H1 (cell line): ENCODE data around the gene ACTR2. TPM values are rescaled to one million over a fixed set of nuclear protein-coding genes. Genes with fewer than 3 reads are reported as not detected.

ENCODE experiments used
- CTCF ChIA-PET: fragments of 300-600 bp; sonication (Branson Sonifier 250); formaldehyde crosslinking; loops from one replicate; lab custom pipeline; 2021; ENCODE audit not compliant: partially characterized antibody; lab: Charles Lee
- POLR2A ChIA-PET: fragments of 300-600 bp; sonication (Branson Sonifier 250); formaldehyde crosslinking; loops from one replicate; lab custom pipeline; 2021; ENCODE audit warnings: inconsistent platforms; ENCODE audit not compliant: partially characterized antibody; lab: Charles Lee
- DNase-seq, 2 experiments: peaks; one replicate each; pipeline versions ENCODE4 v3.0.0 to v3.0.0-alpha.2; 2010 to 2022; ENCODE audit warnings: low spot score in 2 of 2, low read depth in 1 of 2, mixed read lengths in 1 of 2
- FAIRE-seq: peaks from 2 replicates; lab custom pipeline; 2011; peaks lifted over from hg19 to GRCh38; lab: Jason Lieb, UNC
- H2AFZ ChIP-seq: 2 replicates; pipeline ENCODE4 v1.8.1; 2012; ENCODE audit warnings: low read length, inconsistent platforms
- H2AK5ac ChIP-seq: 2 replicates; pipeline ENCODE4 v1.6.1; 2013; ENCODE audit warnings: low read depth, low read length
- H2BK120ac ChIP-seq: replicated peaks from 2 replicates; pipeline ENCODE3; 2013; ENCODE audit warnings: low read depth, low read length, inconsistent platforms
- H2BK12ac ChIP-seq: 2 replicates; pipeline ENCODE4 v1.6.1; 2013; ENCODE audit warnings: low read depth, low read length
- H2BK15ac ChIP-seq: 2 replicates; pipeline ENCODE4 v1.6.1; 2013; ENCODE audit warnings: low read length
- H2BK20ac ChIP-seq: 2 replicates; pipeline ENCODE4 v1.6.1; 2013; ENCODE audit warnings: low read length
- H2BK5ac ChIP-seq: 2 replicates; pipeline ENCODE4 v1.6.1; 2013; ENCODE audit warnings: low read depth, low read length
- H3K14ac ChIP-seq: 2 replicates; pipeline ENCODE4 v1.6.1; 2013; ENCODE audit warnings: inconsistent platforms; ENCODE audit not compliant: insufficient read length
- H3K18ac ChIP-seq: 2 replicates; pipeline ENCODE4 v1.6.1; 2013; ENCODE audit warnings: low read length; ENCODE audit errors: extremely low read depth
- H3K23ac ChIP-seq: 2 replicates; pipeline ENCODE4 v1.6.1; 2013; ENCODE audit warnings: inconsistent platforms; ENCODE audit not compliant: insufficient read length
- H3K23me2 ChIP-seq: 2 replicates; pipeline ENCODE4 v1.6.1; 2013; ENCODE audit warnings: low read depth, low read length
- H3K27ac ChIP-seq: 2 replicates; pipeline ENCODE4 v1.6.1; 2011; ENCODE audit warnings: low read depth, low read length, inconsistent platforms
- H3K27me3 ChIP-seq, 4 experiments: replicated peaks in 1 of 4; 1 replicate in 1 of 4; 2 replicates in 3 of 4; pipeline versions ENCODE4 v1.6.1 to v1.8.1; 2011 to 2013; ENCODE audit warnings: low read length in 3 of 4, mild to moderate bottlenecking in 3 of 4, inconsistent platforms in 2 of 4, mixed read lengths in 2 of 4, moderate library complexity in 1 of 4; ENCODE audit not compliant: control insufficient read depth in 3 of 4, insufficient read depth in 3 of 4; ENCODE audit errors: extremely low read depth in 1 of 4
- H3K36me3 ChIP-seq, 4 experiments: 2 replicates each; pipeline versions ENCODE4 v1.6.1 to v1.8.1; 2011 to 2013; ENCODE audit warnings: mild to moderate bottlenecking in 4 of 4, low read length in 3 of 4, moderate library complexity in 2 of 4, control low read depth in 1 of 4, inconsistent platforms in 1 of 4; ENCODE audit not compliant: insufficient read depth in 4 of 4, control insufficient read depth in 2 of 4
- H3K4ac ChIP-seq: replicated peaks from 2 replicates; pipeline ENCODE3; 2013; ENCODE audit warnings: low read length, low read depth, mixed read lengths, inconsistent platforms; ENCODE audit not compliant: insufficient read length
- H3K4me1 ChIP-seq, 4 experiments: replicated peaks in 1 of 4; 1 replicate in 1 of 4; 2 replicates in 3 of 4; pipeline versions ENCODE4 v1.6.1 to v1.8.1; 2011 to 2013; ENCODE audit warnings: low read length in 3 of 4, inconsistent platforms in 2 of 4, mixed read lengths in 1 of 4; ENCODE audit not compliant: insufficient read depth in 4 of 4, control insufficient read depth in 3 of 4
- H3K4me2 ChIP-seq, 2 experiments: 2 replicates each; pipeline versions ENCODE4 v1.6.1 to v1.8.1; 2011 to 2013; ENCODE audit warnings: low read depth in 2 of 2, low read length in 2 of 2, control low read depth in 1 of 2, inconsistent platforms in 1 of 2, mild to moderate bottlenecking in 1 of 2; ENCODE audit not compliant: insufficient read depth in 1 of 2
- H3K4me3 ChIP-seq, 4 experiments: fragments of 200-600, 300-600 bp in 1 of 4; sonication (generic), shearing (Covaris generic), sonication (Bioruptor Twin) in 1 of 4; 2 replicates each; pipeline versions ENCODE4 v1.5.1 to v1.8.1; 2011 to 2016; ENCODE audit warnings: low read length in 4 of 4, low read depth in 3 of 4, control low read depth in 2 of 4, inconsistent platforms in 2 of 4, mild to moderate bottlenecking in 2 of 4, mixed read lengths in 1 of 4, moderate library complexity in 1 of 4; ENCODE audit not compliant: insufficient read depth in 2 of 4; ENCODE audit errors: extremely low read depth in 1 of 4
- H3K56ac ChIP-seq: replicated peaks from 2 replicates; pipeline ENCODE3; 2013; ENCODE audit warnings: low read depth, mild to moderate bottlenecking, mixed read lengths, low read length, inconsistent platforms; ENCODE audit not compliant: insufficient read length
- H3K79me1 ChIP-seq: 2 replicates; pipeline ENCODE4 v1.6.1; 2013; ENCODE audit warnings: low read depth, low read length, control low read depth
- H3K79me2 ChIP-seq, 2 experiments: 2 replicates each; pipeline versions ENCODE4 v1.6.1 to v1.8.1; 2012 to 2013; ENCODE audit warnings: low read length in 2 of 2, mild to moderate bottlenecking in 2 of 2, inconsistent platforms in 1 of 2; ENCODE audit not compliant: insufficient read depth in 2 of 2, control insufficient read depth in 1 of 2
- H3K9ac ChIP-seq, 4 experiments: replicated peaks in 1 of 4; 1 replicate in 1 of 4; 2 replicates in 3 of 4; pipeline versions ENCODE4 v1.6.1 to v1.8.1; 2011 to 2013; ENCODE audit warnings: low read depth in 3 of 4, low read length in 3 of 4, control low read depth in 2 of 4, mild to moderate bottlenecking in 2 of 4, moderate library complexity in 2 of 4, inconsistent platforms in 1 of 4; ENCODE audit errors: extremely low read depth in 1 of 4
- H3K9me3 ChIP-seq, 2 experiments: 2 replicates each; pipeline versions ENCODE4 v1.6.1 to v1.8.1; 2012 to 2013; ENCODE audit warnings: mild to moderate bottlenecking in 2 of 2, moderate library complexity in 2 of 2, control low read depth in 1 of 2, inconsistent platforms in 1 of 2, low read depth in 1 of 2, low read length in 1 of 2, mixed read lengths in 1 of 2; ENCODE audit not compliant: insufficient read depth in 2 of 2
- H4K20me1 ChIP-seq, 2 experiments: replicated peaks in 1 of 2; 2 replicates each; pipeline versions ENCODE3 to v1.8.1; 2011 to 2013; ENCODE audit warnings: inconsistent platforms in 2 of 2, low read length in 2 of 2, mild to moderate bottlenecking in 1 of 2; ENCODE audit not compliant: insufficient read depth in 2 of 2, control insufficient read depth in 1 of 2
- H4K5ac ChIP-seq: 2 replicates; pipeline ENCODE4 v1.6.1; 2013; ENCODE audit warnings: low read length, low read depth, mixed read lengths, inconsistent platforms; ENCODE audit not compliant: insufficient read length
- H4K8ac ChIP-seq: 2 replicates; pipeline ENCODE4 v1.8.0; 2013; ENCODE audit warnings: mild to moderate bottlenecking, moderate library complexity, low read length, inconsistent platforms; ENCODE audit not compliant: insufficient read depth; ENCODE audit errors: extremely low read depth
- H4K91ac ChIP-seq: replicated peaks from 2 replicates; pipeline ENCODE3; 2013; ENCODE audit warnings: low read length, mixed read lengths, inconsistent platforms; ENCODE audit not compliant: insufficient read length
- BCL11A ChIP-seq, 2 experiments: IDR thresholded peaks; one replicate each; pipeline ENCODE4 v1.6.1; 2011; ENCODE audit warnings: low read depth in 2 of 2, low read length in 2 of 2, mild to moderate bottlenecking in 2 of 2
- BRCA1 ChIP-seq: IDR thresholded peaks from 2 replicates; pipeline ENCODE4 v1.6.1; 2012; ENCODE audit warnings: low read depth, low read length, improper control_type of control experiment
- CBX8 ChIP-seq: fragments of 300-800, 300-1000 bp; sonication (generic); IDR thresholded peaks from 2 replicates; pipeline ENCODE4 v1.7.1; 2016; ENCODE audit warnings: low read depth, low read length, borderline replicate concordance
- EGR1 ChIP-seq: IDR thresholded peaks from 2 replicates; pipeline ENCODE4 v1.6.1; 2011; ENCODE audit warnings: low read depth, low read length, borderline replicate concordance
- JUND ChIP-seq: IDR thresholded peaks from 2 replicates; pipeline ENCODE4 v1.6.1; 2011; ENCODE audit warnings: mild to moderate bottlenecking, improper control_type of control experiment, low read length
- NRF1 ChIP-seq: IDR thresholded peaks from 2 replicates; pipeline ENCODE4 v1.6.1; 2011; ENCODE audit warnings: mild to moderate bottlenecking, low read depth, low read length, improper control_type of control experiment
- PHF8 ChIP-seq: fragments of 200-600 bp; sonication (generic); conservative IDR thresholded peaks from 2 replicates; pipeline ENCODE4 v1.7.1; 2012; ENCODE audit warnings: low read depth, mild to moderate bottlenecking, inconsistent platforms, low read length, moderate library complexity
- RAD21 ChIP-seq, 2 experiments: IDR thresholded peaks in 1 of 2; conservative IDR thresholded peaks in 1 of 2; 2 replicates each; pipeline ENCODE4 v1.6.1; 2011; ENCODE audit warnings: low read depth in 2 of 2, low read length in 2 of 2, improper control_type of control experiment in 1 of 2, inconsistent platforms in 1 of 2, mild to moderate bottlenecking in 1 of 2, moderate library complexity in 1 of 2
- SIN3A ChIP-seq, 2 experiments: IDR thresholded peaks in 1 of 2; conservative IDR thresholded peaks in 1 of 2; 2 replicates each; pipeline ENCODE4 v1.6.1; 2011 to 2012; ENCODE audit warnings: low read length in 2 of 2, improper control_type of control experiment in 1 of 2, low read depth in 1 of 2, mild to moderate bottlenecking in 1 of 2
- SIX5 ChIP-seq: IDR thresholded peaks from 2 replicates; pipeline ENCODE4 v1.6.1; 2011; ENCODE audit warnings: mild to moderate bottlenecking, low read depth, low read length
- SUZ12 ChIP-seq: fragments of 200-600 bp; sonication (generic); IDR thresholded peaks from 2 replicates; pipeline ENCODE4 v1.6.1; 2012; ENCODE audit warnings: mild to moderate bottlenecking, inconsistent platforms, low read length, moderate library complexity, mixed read lengths
- WGBS, 2 experiments: shearing (Covaris generic) in 1 of 2; methylation state at CpG; one replicate each; pipeline versions ENCODE4 v1.1.6 to v1.1.7; 2013 to 2015; ENCODE audit warnings: low lambda C conversion rate in 2 of 2, mixed read lengths in 2 of 2, inconsistent platforms in 1 of 2, low coverage in 1 of 2, missing lambda C conversion rate in 1 of 2; ENCODE audit not compliant: insufficient replicate concordance in 2 of 2, insufficient coverage in 1 of 2, insufficient read length in 1 of 2; ENCODE audit errors: extremely low coverage in 1 of 2, missing lambda C conversion rate in 1 of 2; 5-methylcytosine and 5-hydroxymethylcytosine counted together
- polyA plus RNA-seq, 7 experiments: library from polyadenylated mRNA; depleted of rRNA in 3 of 7; stranded (reverse) in 5 of 7; unstranded in 2 of 7; fragments of >200 nt in 5 of 7; fragments of 200-250 nt in 2 of 7; gene quantifications; 1 replicate in 5 of 7; 2 replicates in 1 of 7; 4 replicates in 1 of 7; pipeline versions ENCODE4 v1.2.1 to v1.2.3, GENCODE V29; 2011 to 2013; ENCODE audit warnings: missing spikeins in 2 of 7, mixed read lengths in 2 of 7
- total RNA-seq: library from RNA; stranded (reverse); fragmentation: NEBNext Ultra II Directional; extraction: Animal tissue kit (Norgen Biotek cat#: 25700); gene quantifications from 2 replicates; pipeline ENCODE4 v1.2.1, GENCODE V29; 2021

Gene ACTR2
- total and polyA plus RNA-seq, 2 of the 8 experiments (the other 6 are each of a cell fraction or from before 2014, with no cell fraction given), result 28.3 to 171 TPM

GRCh38 chr2:65198737-65199136 lies 28.9 kb upstream of the ACTR2 start:
- Histone ChIP-seq H4K91ac (no peak overlapping the region), H3K4me3 (no peak overlapping the region), H3K4me1 (peaks cover 0 to 5% (median 3%) of the 10 kb centered on the region in 4 experiments; a peak in 2 of 7 replicates), H3K36me3 (no peaks in the 10 kb centered on the region), H3K27me3 (no peaks in the 10 kb centered on the region), H3K79me2 (no peaks in the 10 kb centered on the region), H2AK5ac (no peak overlapping the region), H3K9ac (no peak overlapping the region), H2BK5ac (no peak overlapping the region), H3K18ac (no peak overlapping the region), H3K23ac (no peak overlapping the region), H3K23me2 (no peaks in the 10 kb centered on the region), H2BK15ac (no peak overlapping the region), H2BK20ac (no peak overlapping the region), H3K27ac (no peak overlapping the region), H3K79me1 (no peaks in the 10 kb centered on the region), H2AFZ (no peak overlapping the region), H4K5ac (no peak overlapping the region), H4K20me1 (no peaks in the 10 kb centered on the region), H3K14ac (no peak overlapping the region), H3K9me3 (no peaks in the 10 kb centered on the region), H3K4me2 (no peak overlapping the region), H2BK120ac (no peak overlapping the region), H2BK12ac (no peak overlapping the region), H3K56ac (no peak overlapping the region), H3K4ac (no peak overlapping the region), H4K8ac (no peak overlapping the region)
- CTCF ChIA-PET, result interaction anchor here (1.8 kb wide), 1 partner anchor 12 kb away, joined by 5 read pairs; no protein-coding TSS in a partner anchor
- 84% methylated on average over 2 of the region's 2 CpGs; no CpG with 5 or more reads in 1 of the 2 experiments for WGBS, 2 experiments
- FAIRE-seq, result no peak
- POLR2A ChIA-PET, result no interaction called here
- no peak for TF ChIP-seq BRCA1
- no peak for TF ChIP-seq JUND
- TF ChIP-seq CBX8, result no peak
- TF ChIP-seq EGR1, result no peak
- no peak for TF ChIP-seq RAD21 (IDR thresholded peaks at IDR 0.05 in 1 of 2, conservative IDR thresholded peaks at IDR 0.05 in 1 of 2; ENCODE audit: low read depth in 2 of 2, low read length in 2 of 2)
- TF ChIP-seq SIN3A (conservative IDR thresholded peaks at IDR 0.05 in 1 of 2, IDR thresholded peaks at IDR 0.05 in 1 of 2; ENCODE audit: low read depth in 1 of 2, low read length in 2 of 2), result no peak
- TF ChIP-seq SIX5, result no peak
- no peak for TF ChIP-seq NRF1
- no peak for TF ChIP-seq BCL11A (IDR thresholded peaks at IDR 0.05; ENCODE audit: low read depth in 2 of 2, low read length in 2 of 2)
- TF ChIP-seq SUZ12, result no peak
- TF ChIP-seq PHF8, result no peak
- DNase-seq, result no peak
